Measurements from ENCODE around the gene FOXL3.

The FOXL3 gene

DNA sequence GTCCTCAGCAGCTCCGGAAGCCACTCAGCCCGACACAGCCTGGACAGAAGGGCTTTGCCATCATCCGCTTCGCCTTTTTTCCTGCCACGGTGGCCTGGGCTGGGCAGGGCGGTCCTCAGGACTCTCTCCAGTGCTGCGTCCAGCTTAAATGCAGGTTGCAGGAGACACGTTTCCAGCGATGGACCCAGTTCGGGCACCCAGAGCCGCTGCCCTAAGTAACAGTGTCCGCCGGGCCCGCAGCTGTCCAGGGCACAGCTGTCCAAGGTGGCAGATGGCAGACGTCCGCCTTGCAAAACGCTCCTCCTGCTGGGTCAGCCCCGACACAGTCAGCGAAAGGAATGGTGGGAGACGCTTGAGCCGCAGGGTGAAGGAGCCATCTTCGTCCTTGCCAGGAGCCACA lies 37.0 kb upstream of the FOXL3 start:
- TF ChIP-seq CTCF (IDR thresholded peaks at IDR 0.05; ENCODE audit: low read depth, low read length): peak; percentile 30; the same call in 1 of the 2 replicates
- Histone ChIP-seq H3K36me3 (peaks cover 10% of the 10 kb centered on the region), H3K4me3 (ENCODE audit: low read depth, low read length) (peak overlapping the region; percentile 51), H3K27ac (peak overlapping the region; percentile 60), H3K9me3 (ENCODE audit: severe bottlenecking) (no peaks in the 10 kb centered on the region), H3K27me3 (ENCODE audit: insufficient read depth, low read depth, severe bottlenecking) (no peaks in the 10 kb centered on the region)
- peak; percentile 73 for DNase-seq

DNA sequence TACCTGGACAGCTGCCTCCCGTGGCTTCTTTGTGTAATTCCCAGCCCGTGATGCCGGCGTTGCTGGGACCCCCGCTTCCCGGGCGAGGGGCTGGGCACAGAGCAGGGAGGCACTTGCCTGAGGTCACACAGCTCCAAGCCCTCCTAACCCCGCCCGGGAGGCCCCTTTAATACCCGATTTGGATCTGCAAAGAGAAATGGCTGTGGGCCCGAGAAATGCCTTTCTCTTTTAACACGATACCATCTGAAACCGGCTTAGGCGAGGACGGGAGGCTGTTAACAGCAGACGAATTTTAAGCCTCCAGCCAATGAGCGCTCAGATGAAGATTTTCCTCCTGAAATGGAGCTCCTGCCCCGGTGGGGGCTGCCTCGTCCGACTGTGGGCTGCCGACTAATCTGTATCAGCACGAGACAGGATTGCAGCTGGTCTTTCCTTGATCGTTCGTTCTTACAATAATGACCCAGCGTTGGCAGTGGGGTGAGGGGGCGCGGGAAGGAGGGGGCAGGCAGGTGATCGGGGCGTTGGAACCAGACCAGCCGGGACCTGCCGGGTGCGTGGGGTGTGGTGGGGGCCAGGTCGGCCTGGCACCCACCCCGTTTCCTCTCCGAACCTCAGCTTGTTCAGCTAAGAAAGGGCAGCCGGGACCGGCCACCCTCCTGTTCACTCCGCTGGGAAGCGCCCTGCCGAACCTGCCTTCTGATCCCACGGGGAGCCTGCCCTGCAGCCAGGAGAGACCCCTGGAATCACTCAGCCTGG lies 36.2 kb upstream of the FOXL3 start:
- no peaks in the 10 kb centered on the region for H3K9me3 ChIP-seq (ENCODE audit: severe bottlenecking)
- peak; percentile 90 for DNase-seq
- peak overlapping the region; percentile 51 for H3K4me3 ChIP-seq (ENCODE audit: low read depth, low read length)
- H3K36me3 ChIP-seq: peaks cover 13% of the 10 kb centered on the region
- TF ChIP-seq CTCF (IDR thresholded peaks at IDR 0.05; ENCODE audit: low read depth, low read length): no peak
- H3K27ac ChIP-seq: peak overlapping the region; percentile 60
- no peaks in the 10 kb centered on the region for H3K27me3 ChIP-seq (ENCODE audit: insufficient read depth, low read depth, severe bottlenecking)

DNA sequence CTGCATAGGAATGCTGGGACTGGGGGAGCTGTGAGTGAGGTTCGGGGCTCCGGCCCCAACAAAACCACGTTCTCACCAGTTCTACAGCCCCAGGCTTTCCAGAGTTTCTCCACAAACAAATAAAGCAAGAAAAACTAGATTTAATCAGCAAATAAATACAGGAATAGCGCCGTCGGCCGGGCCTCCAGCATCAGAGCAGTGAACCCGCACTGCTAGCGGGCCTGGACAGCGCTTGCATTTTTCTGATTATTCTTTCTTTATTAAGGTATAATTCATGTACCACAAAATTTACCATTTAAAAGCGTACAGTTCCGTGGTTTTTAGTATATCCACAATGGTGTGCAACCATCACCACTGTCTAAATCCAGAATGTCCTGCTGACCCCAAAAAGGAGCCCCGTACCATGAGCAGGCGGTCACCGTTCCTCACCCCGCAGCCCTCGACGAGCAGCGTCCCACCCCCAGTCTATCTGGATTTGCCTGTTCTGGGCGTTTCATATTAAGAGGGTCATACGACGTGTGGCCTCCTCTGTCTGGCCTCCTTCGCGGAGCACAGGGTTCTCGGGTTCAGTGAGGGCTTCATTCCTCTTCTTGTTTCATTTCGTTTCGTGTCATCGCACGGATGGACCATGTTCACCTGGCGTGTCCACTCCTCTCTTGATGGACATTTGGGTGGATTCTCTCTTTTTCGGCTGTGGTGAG lies 35.5 kb upstream of the FOXL3 start:
- H3K36me3 ChIP-seq: peaks cover 15% of the 10 kb centered on the region
- no peaks in the 10 kb centered on the region for H3K27me3 ChIP-seq (ENCODE audit: insufficient read depth, low read depth, severe bottlenecking)
- no peak for TF ChIP-seq CTCF (IDR thresholded peaks at IDR 0.05; ENCODE audit: low read depth, low read length)
- peak overlapping the region; percentile 60 for H3K27ac ChIP-seq
- H3K4me3 ChIP-seq (ENCODE audit: low read depth, low read length): peak overlapping the region; percentile 51
- DNase-seq: no peak
- H3K9me3 ChIP-seq (ENCODE audit: severe bottlenecking): no peaks in the 10 kb centered on the region

DNA sequence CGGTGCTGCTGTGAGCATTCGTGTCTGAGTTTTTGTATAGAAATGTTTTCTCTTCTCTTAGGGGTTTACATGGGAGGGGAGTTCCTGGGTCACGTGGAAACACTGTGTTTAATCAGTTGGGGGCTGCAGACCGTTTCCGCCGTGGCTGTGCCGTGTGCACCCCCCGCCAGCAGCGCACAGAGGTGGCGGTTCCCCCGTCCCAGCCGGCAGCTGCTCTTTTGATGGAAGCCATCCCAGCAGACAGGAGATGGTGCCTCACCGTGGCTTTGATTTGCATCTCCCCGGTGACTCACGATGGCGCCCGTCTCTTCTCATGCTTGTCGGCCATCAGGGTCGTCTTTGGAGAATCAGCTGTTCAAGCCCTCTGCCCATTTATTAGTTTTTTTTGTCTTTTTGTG lies 34.9 kb upstream of the FOXL3 start:
- Histone ChIP-seq H3K27me3 (ENCODE audit: insufficient read depth, low read depth, severe bottlenecking) (no peaks in the 10 kb centered on the region), H3K9me3 (ENCODE audit: severe bottlenecking) (no peaks in the 10 kb centered on the region), H3K4me3 (ENCODE audit: low read depth, low read length) (no peak overlapping the region), H3K27ac (no peak overlapping the region), H3K36me3 (peaks cover 20% of the 10 kb centered on the region)
- DNase-seq: no peak
- no peak for TF ChIP-seq CTCF (IDR thresholded peaks at IDR 0.05; ENCODE audit: low read depth, low read length)

GRCh38 chr7:255721-256361 lies 34.1 kb upstream of the FOXL3 start:
- DNase-seq: no peak
- no peak for TF ChIP-seq CTCF (IDR thresholded peaks at IDR 0.05; ENCODE audit: low read depth, low read length)
- no peaks in the 10 kb centered on the region for H3K9me3 ChIP-seq (ENCODE audit: severe bottlenecking)
- peaks cover 27% of the 10 kb centered on the region for H3K36me3 ChIP-seq
- H3K27ac ChIP-seq: no peak overlapping the region
- no peak overlapping the region for H3K4me3 ChIP-seq (ENCODE audit: low read depth, low read length)
- H3K27me3 ChIP-seq (ENCODE audit: insufficient read depth, low read depth, severe bottlenecking): no peaks in the 10 kb centered on the region

Measured in WERI-Rb-1 (cell line).